Measurements from ENCODE around the gene ITCH.

Gene ITCH

DNA sequence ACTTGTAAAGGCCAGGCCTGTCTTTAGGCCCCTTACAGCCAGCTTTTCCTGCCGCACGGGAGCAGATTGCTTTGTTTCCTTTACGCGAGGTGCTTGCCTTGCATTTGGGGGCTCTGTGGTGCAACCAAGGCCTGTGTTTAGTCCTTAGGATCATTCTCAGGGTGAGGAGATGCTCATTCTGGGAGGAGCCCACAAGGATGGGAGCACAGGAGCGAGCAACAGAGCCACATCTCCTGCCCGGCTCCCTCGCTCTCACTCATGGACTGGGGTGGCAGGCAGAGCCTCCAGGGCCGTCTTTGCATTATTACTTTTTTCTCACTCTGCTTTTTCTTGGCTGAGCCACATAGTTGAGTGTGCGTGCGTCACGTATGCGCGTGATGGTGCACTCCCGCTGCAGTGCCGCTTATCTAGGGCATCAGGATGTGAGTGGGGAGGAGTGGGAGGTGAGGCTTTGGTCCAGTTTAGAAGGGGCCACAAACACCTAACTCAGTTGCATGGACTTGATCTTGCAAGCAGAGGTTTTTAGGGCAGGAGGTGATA lies 172.3 kb downstream of the ITCH start:
- DNase-seq = no peak

DNA sequence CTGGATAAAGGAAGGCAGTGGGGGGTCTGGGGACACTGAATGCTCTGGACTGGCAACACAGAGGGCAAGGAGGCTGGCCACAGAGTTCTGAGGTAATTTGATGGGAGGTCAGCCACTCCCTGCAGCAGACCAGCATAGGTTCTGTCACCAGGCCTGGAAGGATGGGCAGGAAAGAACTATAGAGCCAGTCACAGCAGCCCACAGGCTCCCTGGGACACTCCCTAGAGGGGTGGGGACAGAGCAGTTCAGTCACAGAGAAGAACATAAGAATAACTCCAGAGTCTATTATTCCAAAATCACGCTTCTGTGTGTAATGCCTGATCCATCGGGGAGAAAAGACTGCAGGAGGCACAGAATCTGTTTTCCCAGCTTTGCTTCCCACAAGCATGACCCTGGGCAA lies 172.8 kb downstream of the ITCH start:
- no peak for DNase-seq

DNA sequence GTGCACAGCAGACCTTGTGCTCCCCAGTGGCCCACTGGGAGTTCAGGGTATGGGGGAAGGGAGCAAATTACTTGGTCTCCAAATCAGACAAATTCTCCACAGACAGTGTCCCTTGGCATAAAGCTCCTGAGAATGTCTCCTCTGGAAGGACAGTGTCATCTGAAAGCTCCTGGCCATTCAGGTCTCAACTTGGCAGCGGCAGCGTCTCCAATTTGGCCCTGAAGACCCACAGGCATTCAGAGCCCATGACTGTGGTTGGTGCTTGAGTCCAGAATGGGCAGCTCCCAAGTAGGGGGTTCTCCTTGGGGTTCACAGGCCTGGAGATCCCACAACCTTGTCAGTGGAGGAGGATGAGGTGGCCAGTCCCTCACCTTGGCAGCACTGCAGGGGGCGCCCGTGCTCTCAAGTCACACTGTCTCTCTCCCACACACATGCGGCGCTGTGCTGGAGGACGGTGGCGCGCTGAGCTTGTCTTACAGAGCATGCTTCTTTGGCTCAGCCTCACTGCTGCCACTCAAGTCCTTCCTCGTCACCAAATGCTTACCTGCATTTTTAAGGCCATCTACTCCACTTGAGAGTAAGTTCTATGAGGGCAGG lies 173.8 kb downstream of the ITCH start:
- DNase-seq = peak; percentile 31

DNA sequence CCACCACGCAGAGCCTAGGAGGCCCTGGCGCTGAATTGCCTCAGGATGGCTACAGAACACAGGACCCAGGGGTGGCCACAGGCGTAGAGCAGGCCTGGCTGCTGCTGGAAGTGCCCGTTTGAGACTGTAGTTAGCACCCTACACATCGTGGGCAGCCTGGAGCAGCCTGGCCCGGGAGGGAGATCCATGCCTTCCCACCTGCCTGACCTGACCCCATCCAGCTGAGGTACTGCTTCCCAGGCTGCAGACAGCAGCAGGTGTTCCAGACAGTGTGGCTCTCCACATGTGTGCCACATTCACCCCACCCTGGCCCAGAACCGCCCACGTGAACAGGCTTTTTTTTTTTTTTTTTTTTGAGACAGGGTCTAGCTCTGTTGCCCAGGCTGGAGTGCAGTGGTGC lies 174.6 kb downstream of the ITCH start:
- no peak for DNase-seq

DNA sequence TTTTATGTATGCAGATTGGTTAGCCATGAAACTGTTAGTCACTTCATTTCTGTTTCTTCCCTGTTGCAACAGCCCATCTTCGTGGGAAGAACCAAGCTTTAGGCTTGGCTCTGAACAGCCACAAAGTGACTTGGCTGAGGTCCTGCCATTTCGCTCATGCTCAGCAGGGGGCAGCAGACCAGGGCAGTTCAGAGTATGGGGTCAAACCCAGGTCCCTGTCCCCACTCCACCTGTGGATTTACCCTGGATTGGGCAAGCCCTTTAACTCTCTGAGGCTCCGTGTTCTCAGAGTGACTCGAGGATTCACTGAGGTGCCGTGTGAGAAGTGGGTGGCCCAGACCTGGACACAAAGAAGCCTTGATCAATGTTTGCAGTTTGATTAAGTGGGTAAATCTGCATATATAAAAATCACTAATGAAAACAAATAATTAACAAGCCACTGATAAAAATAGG lies 175.6 kb downstream of the ITCH start:
- DNase-seq = peak; percentile 23

DNA sequence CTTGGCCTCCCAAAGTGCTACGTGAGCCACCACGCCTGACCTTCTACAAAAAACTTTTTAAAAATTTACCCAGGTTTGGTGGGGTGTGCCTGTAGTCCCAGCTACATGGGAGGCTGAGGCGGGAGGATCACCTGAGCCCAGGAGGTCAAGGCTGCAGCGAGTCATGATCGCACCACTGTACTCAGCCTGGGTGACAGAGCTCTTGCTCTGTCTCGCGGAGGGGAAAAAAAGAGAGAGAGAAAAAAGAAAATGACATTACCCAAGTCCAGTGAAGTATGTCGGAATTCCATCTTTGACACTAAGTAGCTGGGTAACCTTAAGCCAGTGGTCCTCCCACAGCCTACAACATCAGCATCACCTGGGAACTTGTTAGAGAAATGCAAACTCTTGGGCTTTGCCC lies 176.7 kb downstream of the ITCH start:
- DNase-seq = no peak

DNA sequence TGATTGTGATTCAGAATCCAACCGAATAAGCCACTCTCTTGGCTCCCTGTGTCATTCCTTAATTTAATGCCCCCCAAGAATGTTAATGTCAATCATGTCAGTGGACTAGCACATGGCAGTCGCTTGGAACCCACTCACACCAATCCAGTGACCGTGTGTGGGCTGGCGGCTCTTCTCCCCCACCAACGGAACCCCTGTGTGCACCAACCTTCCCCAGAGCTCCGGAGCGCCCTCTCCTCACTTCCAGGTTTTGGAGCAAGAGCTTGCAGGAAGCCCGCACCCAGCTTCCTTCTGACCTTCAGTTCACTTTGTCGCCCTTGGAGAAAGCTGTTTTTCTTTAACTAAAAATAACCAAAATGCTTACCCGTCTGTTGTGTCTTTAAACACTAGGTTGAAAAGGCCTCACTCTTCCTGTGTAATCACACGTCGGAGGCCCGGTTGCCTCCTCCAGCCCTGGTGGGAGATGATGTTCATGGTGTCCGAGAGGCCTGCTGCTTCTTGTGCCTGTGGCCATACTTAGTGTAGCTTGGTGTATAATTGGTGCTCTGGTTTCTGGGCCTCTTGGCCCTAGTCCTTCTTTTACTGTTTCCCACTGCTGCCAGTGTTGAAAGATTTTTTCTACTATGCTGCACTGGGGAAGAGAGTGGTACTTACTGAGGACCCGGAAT lies 177.7 kb downstream of the ITCH start:
- DNase-seq = no peak

DNA sequence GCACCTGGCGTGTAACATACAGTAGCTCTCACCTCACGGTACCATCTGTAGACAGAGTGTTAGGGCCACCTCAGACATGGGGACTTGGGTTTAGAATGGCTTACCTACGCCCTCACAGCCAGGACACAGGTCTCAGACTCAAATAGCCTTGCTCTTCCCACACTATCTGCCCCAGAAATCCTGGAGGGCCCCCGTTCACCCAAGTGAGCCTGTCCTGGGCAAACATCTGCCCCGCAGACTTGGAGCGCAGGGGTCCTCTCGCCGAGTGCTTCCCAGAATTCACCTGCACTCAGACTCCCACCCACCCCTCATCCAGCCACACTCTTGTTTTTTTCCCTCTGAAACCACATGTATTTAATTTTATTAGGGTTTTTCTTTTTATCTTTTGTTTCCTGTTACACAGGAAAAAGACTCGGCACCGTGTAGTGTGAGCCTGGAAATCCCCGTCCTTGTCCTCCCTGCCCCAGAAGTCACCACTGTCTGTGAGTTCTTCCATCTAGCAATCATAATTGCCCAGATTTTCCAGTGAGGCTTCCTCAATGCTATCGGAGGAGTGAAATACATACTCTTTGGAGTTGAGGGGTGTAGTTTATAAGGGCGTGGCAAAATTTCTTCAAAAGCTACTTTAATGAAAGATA lies 178.3 kb downstream of the ITCH start:
- DNase-seq = peak; percentile 51

DNA sequence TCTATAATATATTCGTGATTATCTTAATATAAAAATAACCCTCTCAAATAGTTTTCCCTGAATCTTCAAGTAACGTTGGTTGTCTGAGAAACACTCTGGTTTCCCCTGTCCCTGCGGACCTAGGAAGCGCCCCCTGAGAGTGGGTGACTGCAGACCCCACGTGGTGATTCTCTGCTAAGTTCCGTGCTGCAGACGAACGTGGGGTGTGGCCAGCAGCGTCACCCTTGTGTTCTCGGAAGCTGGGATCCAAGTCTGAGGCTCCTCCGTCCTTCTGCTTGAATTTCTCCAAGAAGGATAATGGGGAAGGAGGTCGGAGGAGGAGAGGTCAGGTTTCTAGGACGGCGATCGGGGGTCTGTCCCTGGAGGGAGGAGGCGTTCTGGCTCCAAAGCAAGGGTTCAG lies 178.8 kb downstream of the ITCH start:
- DNase-seq = no peak

DNA sequence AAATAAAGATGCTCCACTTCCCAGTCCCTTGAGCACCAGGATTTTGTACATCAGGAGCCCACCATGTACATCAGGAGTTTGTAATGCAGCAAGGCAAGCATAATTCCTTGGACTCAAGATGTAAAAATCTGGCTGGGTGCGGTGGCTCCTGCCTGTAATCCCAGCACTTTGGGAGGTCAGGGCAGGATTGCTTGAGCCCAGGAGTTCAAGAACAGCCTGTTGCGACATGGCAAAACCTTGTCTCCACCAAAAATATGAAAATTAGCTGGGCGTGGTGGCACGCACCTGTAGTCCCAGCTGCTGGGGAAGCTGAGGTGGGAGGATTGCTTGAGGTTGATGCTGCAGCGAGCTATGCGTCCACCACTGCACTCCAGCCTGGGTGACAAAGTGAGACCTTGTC lies 179.4 kb downstream of the ITCH start:
- DNase-seq = no peak

DNA sequence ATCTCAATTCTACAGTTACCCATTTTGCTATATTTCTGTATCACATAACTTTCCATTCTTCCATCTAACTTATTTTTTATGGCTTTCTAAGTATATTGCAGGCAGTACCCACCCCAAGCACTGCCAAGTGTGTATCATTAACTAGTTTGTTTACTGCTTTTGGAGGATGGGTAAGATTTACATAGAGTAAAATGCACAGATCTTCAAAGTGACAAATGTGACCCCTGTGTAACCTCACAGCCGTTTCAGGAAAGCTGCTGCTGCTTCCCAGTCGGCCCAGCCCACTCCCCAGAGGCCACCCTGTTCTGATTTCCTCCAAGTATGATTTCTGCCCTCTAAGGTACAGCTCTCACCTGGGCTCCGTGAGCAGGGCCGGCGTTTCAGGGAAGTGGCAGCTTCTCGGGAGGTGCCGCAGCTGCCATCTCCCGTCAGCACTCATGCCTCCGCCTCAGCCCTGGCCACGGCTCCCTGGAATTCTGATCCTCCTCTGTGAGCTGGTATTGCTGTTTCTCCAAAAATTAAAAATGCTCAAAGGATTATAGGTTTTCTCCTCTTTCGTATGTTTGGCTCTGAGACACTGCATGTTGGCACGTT lies 180.5 kb downstream of the ITCH start:
- no peak for DNase-seq

DNA sequence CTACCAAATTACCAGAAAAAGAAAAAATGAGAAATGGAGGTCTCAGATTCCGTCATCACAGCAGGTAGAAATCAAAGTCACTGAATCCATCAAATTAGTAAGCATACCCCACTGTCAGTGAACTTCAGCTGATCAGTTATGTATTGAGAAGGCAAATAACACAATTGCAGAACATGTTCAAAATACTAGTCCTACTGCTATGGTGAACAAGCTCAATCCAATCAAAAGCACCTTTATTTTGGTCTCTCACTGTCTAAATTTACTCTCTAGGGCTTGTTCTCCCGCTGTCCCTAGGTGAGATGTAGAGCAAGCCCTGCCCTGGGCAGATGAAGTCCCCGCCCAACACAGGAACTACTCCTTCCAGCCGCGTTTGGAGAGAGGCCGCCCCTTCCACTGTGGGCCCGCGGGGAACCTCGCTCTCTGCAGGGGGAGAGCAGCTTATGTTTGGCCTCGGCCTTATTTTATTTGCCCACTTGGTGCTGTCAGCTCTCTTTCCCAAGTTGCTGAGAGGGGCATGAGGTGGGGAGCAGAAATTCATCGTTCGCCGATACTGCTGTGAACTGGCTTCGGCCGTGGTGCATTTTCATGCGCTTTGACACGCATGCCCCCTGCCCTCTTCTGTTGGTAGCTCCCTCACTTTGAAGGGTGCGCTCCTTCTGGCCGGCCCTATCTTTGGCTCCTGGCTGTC lies 181.2 kb downstream of the ITCH start:
- no peak for DNase-seq

DNA sequence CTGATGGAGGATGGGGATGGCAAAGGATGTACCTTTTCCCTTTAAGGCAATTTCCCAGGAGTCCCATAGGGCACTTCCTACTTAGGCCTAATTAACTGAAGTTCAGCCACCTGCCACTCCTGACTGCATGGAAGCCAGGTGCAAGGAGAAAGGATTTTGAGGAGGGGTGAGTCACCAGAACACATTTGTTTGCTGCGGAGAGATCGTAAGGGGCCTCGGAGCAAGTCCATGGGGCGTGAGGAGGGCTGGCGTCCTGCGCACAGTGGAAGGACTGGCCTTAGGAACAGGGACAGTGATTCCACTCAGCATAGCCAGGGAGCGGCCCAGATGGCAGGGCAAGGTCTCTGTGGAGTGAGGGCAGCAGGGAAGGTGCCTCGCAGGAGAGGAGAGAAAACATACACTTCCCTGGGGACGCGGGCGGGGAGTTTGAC lies 183.7 kb downstream of the ITCH start:
- no peak for DNase-seq

DNA sequence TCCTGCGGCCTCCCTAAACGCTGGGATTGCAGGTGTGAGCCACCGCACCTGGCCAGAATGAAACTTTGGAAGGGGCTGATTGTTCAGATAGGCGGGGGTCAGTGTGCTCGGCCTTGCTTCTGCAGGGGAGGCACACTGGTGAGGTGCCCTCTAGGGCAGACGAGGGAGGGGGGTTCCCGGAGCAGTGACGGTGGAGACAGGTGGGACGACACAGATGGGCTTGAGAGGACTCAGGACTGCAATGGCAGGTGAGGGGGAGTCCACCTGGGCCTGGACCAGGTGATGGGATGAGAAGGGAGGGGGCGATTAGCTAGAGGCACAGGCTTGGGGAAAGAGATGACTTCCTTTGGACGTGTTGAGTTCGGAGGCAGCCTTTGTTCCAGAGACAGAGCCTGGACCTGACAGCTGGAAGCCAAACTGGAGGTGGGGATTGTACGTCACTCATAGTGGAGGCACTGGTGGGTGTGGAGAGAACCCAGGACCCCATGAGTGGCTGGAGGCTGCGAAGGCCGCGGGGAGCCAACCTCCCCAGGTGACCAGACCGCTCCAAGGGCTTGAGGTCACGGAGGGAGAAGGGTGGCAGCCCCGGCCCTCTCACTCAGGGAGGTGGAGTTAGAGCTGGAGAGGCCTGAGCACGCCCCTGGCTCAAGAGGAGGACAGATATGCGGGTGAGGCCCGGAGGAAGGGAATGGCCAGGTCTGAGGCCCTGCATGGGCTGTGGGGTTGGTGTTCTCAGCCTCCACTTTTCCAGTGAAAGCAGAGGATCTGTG lies 185.0 kb downstream of the ITCH start:
- no peak for DNase-seq

DNA sequence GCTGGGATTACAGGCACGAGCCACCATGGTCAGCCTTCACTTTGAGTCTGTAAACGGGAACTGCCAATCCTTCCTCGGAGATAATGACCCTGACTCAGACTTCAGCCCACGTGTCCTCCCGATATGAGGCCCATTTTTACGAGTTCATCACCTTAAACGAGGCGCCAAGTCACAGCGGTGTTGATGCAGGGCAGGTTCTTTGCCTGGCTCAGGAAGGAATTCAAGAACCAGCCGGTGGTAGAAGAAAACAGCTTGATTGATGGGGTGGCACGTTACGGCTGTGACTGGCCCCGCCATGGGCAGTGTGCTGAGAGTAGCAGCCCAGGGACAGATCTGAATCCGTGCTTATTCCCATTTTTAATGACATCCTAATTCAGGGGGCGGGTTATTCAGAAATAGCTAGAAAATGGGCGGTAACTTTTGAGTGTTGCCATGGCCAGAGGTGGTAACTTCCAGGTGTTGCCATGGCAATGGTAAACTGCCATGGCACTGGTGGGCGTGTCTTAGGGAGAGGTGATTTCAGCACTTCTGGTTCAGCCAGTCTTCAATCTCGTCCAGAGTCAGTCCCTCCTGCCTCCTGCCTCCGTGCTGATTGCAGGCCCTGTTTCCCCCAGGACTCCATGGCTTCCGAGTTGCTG lies 186.3 kb downstream of the ITCH start:
- no peak for DNase-seq

DNA sequence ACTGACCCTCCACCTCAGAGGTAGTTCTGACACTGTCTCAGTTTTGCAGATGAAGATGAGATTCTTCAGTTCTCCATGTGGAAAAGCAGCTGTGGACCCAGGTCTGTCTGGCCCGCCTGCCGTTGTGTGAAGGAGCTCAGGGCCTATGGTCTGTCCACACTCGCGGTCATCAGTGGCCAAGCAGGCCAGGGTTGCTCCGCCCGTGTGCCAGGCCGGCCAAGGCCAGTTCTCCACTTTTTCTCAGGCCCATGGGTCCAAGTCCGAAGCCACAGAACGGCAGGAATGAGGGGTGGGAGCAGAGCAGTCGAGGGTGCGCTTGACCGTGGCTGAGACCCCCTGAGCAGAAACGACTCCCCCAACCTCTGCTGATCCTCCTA lies 186.8 kb downstream of the ITCH start:
- no peak for DNase-seq

DNA sequence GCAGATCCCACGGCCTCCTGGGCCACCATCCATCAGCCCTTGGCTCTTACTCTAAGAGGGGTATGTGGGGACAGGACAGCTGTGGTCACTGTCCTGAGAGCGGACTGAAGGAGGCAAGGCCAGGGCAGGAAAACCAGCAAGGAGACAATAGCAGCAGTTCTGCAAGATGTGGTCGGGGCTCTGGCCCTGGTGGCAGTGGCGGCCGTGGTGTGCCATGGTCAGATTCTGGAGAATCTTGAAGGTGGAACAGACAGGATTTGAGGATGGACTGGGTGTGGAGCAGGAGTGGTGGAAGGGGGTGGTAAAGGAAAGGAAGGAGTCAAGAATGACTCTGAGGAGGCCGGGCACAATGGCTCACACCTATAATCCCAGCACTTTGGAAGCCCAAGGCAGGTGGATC lies 189.5 kb downstream of the ITCH start:
- DNase-seq = no peak

DNA sequence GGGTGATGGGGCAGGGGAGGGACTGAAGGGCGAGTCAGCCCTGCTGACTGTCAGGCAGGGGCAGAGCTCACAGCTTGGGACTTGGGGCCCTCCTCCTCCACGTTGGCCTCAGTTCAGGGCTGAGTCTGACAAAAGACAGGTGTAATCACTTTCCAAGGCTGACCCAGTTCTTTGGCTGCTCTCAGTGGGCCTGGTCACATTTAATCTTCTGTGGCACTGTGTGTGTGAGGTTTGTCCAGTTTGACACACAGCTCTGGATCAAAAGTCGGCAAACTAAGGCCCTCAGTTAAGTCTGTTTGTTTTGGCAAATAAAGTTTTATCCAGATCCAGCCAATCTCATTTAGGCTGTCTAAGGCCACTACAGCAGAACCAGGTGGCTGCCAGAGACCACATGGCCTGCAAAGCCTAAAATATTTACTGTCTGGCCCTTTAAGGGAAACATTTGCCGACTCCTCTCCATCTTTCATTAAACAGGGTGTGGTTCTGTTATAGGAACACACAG lies 190.3 kb downstream of the ITCH start:
- DNase-seq = no peak

DNA sequence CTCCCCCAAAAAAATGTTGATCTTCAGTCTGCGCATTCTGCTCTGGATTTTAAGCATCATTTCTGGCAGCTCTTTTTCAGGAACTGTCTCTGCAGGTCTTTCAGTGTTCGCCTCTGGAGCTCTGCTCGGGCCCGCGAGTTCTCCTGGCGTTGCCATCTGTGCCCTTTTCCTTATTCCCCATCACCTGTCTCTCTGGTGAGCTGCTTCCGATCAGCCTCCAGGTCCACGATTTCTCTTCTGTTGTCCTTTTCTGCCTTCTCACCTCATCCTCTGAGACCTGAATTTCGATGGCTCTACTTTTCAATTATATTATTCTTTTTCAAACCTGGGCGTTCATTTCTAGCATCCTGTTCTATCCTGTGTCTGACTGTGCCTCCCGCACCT lies 194.9 kb downstream of the ITCH start:
- no peak for DNase-seq

DNA sequence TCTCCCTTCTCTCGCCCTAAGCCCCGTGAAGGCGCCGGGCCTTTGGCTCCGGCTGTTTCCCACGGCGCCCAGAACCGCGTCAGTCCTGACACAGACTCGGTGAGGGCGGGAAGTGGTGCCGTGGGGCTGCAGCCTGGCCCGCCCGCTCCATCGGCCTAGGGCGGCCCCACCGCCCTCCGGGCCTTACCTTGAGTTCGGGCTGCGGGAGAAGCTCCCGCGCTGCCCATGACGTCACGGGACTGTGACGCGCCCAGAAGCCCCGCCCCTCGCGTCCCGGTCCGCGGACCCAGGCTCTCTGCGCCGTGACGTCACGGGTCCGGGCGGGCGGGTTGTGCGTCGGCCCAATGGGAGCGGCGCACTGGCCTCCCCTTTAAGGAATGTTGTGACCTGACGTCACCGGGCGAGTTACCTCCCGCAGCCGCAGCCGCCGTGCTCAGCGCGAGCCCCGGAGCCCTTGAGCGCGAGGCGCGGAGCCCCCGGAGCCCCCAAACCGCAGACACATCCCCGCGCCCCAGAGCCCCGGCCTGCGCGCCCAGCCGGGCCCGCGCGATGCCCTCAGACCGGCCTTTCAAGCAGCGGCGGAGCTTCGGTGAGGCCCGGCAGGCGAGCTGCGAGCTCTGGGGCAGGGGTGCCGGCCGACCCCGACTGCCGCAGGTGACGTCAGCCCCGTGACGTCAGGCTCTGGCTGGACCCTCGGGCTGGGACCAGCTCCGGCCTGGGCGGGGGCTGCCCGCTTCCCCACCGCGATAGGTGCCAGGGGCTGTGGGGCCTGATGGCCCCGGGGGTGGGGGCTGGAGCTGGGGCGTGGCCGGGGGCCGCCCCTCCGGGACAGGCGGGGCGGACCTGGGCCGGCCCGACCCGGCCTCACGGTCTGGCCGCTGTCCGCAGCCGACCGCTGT lies 195.5 kb downstream of the ITCH start, which contains the start of gene MAP1LC3A:
Gene MAP1LC3A, plus strand, starts transcription at position 399 of the 899 bp plus-strand sequence. Its CDS starts 151 bp downstream, at position 550.
- DNase-seq = peak; percentile 94
